Colonic mucosa (tissue), 4 donors: ENCODE results near the gene TRDN. TPM values are rescaled to one million over a fixed set of nuclear protein-coding genes. Genes with fewer than 3 reads are reported as not detected.

Experiments used
- DNase-seq: peaks from one replicate; pipeline ENCODE4 v3.0.0-alpha.2; 2020
- H3K27ac ChIP-seq: fragments of 200-600 bp; one replicate; pipeline ENCODE4 v1.8.0; 2021
- H3K27me3 ChIP-seq: fragments of 200-600 bp; one replicate; pipeline ENCODE4 v1.8.0; 2021
- H3K36me3 ChIP-seq: fragments of 200-600 bp; one replicate; pipeline ENCODE4 v1.8.0; 2021
- H3K4me1 ChIP-seq: fragments of 200-600 bp; one replicate; pipeline ENCODE4 v1.8.0; 2021; ENCODE audit warnings: mild to moderate bottlenecking
- H3K4me3 ChIP-seq: fragments of 200-600 bp; one replicate; pipeline ENCODE4 v1.8.0; 2021
- H3K9ac ChIP-seq, 2 donors: one replicate each; pipeline ENCODE4 v1.7.0; 2013; ENCODE audit warnings: control low read depth in 2 of 2, low read depth in 2 of 2, low read length in 2 of 2
- H3K9me3 ChIP-seq: fragments of 200-600 bp; one replicate; pipeline ENCODE4 v1.8.0; 2021
- intact Hi-C: fragments of 100-400 bp; cut with DNase I; formaldehyde crosslinking; loops from one replicate; pipeline ENCODE4 v1.14.1; 2022
- total RNA-seq, 2 donors: library from RNA; stranded (reverse); fragmentation: NEBNext Ultra II Directional in 1 of 2; extraction: Animal tissue kit (Norgen Biotek cat#: 25700) in 1 of 2; gene quantifications; one replicate each; pipeline ENCODE4 v1.2.1, GENCODE V29; 2021
- TF ChIP-seq, protein P1 (sequence below): fragments of 200-600 bp; IDR thresholded peaks from one replicate; pipeline ENCODE4 v1.8.0; 2022; ENCODE audit warnings: antibody characterized with exemption, mild to moderate bottlenecking
- donor health status: healthy.
- donor health status: DM: no; HTN: no; CAD: no.
- donor health status: DM: no; HTN: no; CAD: no.

Gene TRDN
- total RNA-seq, 2 donors from 2014 or later, result not detected

DNA sequence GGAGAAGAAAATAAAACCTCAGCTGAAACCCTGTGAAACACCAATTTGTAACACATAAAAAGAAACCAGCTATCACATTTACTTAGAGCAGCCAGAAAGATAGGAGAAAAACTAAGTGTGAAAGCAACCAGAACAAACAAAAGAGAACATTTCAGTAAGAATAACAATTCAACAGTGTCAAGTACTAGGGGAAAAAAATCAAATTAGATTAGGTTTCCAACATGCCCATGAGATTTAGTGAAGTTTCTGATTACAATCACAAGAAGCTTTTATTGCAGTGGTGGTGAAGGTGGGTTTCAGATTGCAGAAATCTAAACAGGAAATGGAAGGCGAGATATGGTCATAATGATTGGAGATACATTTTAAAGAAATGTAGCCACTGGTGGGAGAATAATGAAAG is 22.1 kb upstream of the TRDN start:
- Histone ChIP-seq H3K27me3 (no peaks in the 10 kb centered on the region), H3K4me3 (no peak overlapping the region), H3K36me3 (no peaks in the 10 kb centered on the region), H3K9ac (no peak overlapping the region), H3K9me3 (no peaks in the 10 kb centered on the region), H3K4me1 (no peaks in the 10 kb centered on the region), H3K27ac (no peak overlapping the region)
- intact Hi-C loops, result no loop called here
- TF ChIP-seq, protein P1, sequence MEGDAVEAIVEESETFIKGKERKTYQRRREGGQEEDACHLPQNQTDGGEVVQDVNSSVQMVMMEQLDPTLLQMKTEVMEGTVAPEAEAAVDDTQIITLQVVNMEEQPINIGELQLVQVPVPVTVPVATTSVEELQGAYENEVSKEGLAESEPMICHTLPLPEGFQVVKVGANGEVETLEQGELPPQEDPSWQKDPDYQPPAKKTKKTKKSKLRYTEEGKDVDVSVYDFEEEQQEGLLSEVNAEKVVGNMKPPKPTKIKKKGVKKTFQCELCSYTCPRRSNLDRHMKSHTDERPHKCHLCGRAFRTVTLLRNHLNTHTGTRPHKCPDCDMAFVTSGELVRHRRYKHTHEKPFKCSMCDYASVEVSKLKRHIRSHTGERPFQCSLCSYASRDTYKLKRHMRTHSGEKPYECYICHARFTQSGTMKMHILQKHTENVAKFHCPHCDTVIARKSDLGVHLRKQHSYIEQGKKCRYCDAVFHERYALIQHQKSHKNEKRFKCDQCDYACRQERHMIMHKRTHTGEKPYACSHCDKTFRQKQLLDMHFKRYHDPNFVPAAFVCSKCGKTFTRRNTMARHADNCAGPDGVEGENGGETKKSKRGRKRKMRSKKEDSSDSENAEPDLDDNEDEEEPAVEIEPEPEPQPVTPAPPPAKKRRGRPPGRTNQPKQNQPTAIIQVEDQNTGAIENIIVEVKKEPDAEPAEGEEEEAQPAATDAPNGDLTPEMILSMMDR, result no peak
- DNase-seq, result no peak

DNA sequence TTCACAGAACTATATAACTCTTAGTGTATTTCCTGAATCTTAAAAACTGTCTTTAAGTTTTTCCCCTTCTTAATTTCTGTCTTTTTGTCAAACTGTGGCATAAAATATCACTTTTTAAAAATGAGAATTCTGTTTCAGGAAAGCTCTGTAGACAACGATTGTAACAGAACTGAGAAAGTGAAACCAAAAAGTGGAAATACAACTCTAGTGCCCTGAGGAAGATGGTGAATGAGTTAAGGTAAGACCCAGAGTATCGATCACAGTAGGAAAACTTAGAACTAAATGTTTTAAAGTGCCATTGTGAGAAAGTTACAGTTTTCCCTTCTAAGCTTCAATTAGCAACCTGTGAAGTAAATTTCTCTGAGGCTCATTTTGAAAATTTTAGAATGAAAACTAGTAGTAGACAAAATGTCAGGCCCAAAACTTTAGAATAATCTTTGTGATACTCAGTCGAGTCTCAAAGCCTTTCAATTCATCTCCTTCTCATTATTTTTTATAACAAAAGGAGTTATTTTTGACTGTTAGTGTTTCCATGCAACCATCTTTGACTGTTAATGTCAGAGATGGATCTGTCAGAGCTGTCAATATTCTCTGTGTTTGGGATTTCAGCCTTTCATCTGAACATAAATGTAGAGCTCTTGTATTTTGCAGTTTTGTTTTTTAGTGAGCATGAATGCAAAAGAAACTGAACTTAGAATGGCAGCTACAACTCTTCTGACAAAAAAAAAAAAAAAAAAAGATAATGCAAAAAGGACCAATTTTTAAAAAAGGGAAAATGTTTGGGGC is 19.0 kb upstream of the TRDN start:
- H3K27me3 ChIP-seq, result no peaks in the 10 kb centered on the region
- intact Hi-C loops, result no loop called here
- no peaks in the 10 kb centered on the region for H3K4me1 ChIP-seq
- H3K36me3 ChIP-seq, result no peaks in the 10 kb centered on the region
- no peak overlapping the region for H3K27ac ChIP-seq
- H3K9me3 ChIP-seq, result no peaks in the 10 kb centered on the region
- TF ChIP-seq, protein P1, result no peak
- DNase-seq, result no peak
- no peak overlapping the region for H3K9ac ChIP-seq
- no peak overlapping the region for H3K4me3 ChIP-seq

DNA sequence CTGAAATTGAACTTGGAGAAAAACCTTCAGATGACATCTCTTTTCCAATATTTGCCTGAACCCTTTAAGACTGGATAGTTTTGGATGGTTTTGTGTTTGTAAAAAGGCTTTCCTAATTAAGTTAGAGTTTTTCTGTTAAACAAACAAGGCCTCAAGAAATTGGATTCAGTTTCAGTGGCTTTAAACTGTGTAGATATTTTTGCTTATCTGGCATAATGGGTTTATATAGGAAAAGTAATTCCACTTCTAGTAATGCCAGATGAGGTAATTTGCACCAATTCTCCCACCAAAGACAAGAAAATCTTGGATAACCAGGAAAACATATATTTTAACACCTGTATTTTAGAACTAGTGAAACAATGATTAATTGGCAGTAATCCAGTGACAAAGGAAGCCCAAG is 12.0 kb upstream of the TRDN start:
- Histone ChIP-seq H3K4me1 (no peaks in the 10 kb centered on the region), H3K27me3 (no peaks in the 10 kb centered on the region), H3K9me3 (no peaks in the 10 kb centered on the region), H3K9ac (no peak overlapping the region), H3K36me3 (no peaks in the 10 kb centered on the region), H3K4me3 (no peak overlapping the region), H3K27ac (no peak overlapping the region)
- TF ChIP-seq, protein P1, result no peak
- no peak for DNase-seq
- intact Hi-C loops, result no loop called here

DNA sequence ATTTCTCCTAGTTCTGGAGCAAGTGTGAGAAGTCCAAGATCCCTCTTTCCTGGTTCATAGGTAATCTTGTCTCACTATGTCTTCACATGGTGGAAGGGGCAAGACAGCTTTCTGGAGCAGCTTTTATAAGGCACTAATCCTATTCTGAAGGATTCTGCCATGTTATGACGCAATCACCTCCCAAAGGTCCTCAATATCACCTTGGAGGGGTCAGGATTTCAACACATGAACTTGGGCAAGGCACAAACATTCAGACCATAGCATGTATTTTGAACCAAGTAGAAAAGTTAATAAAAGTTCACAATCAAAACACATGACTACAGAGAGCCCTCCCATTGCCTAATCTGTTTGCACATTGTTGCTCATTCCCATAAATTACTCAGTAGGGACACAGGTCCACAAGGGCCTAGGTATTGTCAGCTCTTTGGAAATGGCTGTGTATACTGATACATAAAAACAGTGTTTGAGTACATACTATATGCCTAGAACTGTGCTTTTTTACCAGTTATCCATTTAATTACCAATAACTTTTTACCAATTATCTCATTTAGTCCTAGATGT is 11.3 kb upstream of the TRDN start:
- H3K4me1 ChIP-seq, result no peaks in the 10 kb centered on the region
- no peaks in the 10 kb centered on the region for H3K36me3 ChIP-seq
- H3K27ac ChIP-seq, result no peak overlapping the region
- H3K9me3 ChIP-seq, result no peaks in the 10 kb centered on the region
- H3K27me3 ChIP-seq, result no peaks in the 10 kb centered on the region
- H3K9ac ChIP-seq, result no peak overlapping the region
- DNase-seq, result no peak
- TF ChIP-seq, protein P1, result no peak
- intact Hi-C loops, result no loop called here
- no peak overlapping the region for H3K4me3 ChIP-seq

DNA sequence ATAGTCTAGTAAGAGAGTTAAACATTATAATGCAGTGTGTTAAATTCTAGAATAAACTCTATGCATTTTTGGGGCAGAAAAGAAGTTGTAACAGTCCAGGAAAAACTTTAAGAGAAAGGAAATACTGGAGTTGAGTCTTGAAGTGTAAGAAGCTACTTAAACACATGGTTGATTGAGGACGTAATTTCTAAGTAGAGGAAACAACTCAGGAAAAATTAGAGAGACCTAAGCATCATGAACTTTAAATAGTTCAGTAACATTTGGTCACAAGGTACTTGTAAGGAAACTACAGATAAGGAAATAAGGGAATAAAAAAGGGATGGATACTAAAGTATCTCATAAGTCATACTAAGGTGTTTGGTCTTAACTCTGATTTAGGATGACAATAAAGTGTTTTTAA is 4.7 kb upstream of the TRDN start:
- Histone ChIP-seq H3K4me3 (no peak overlapping the region), H3K36me3 (no peaks in the 10 kb centered on the region), H3K9me3 (no peaks in the 10 kb centered on the region), H3K9ac (no peak overlapping the region), H3K4me1 (no peaks in the 10 kb centered on the region), H3K27ac (no peak overlapping the region), H3K27me3 (no peaks in the 10 kb centered on the region)
- TF ChIP-seq, protein P1, result no peak
- DNase-seq, result no peak
- intact Hi-C loops, result no loop called here
